B cell (primary cell): ENCODE results near the gene AAMP.

ENCODE experiments used
- EZH2 ChIP-seq: IDR thresholded peaks from 2 replicates; pipeline ENCODE4 v1.6.1; 2012; ENCODE audit warnings: borderline replicate concordance, low read depth, mild to moderate bottlenecking, moderate library complexity, low read length; ENCODE audit not compliant: insufficient read depth, poor library complexity, severe bottlenecking
- TF ChIP-seq, protein P1 (sequence below): fragments of 200-600 bp; IDR thresholded peaks from one replicate; pipeline ENCODE4 v1.8.0; 2022; ENCODE audit warnings: antibody characterized with exemption, mild to moderate bottlenecking

DNA sequence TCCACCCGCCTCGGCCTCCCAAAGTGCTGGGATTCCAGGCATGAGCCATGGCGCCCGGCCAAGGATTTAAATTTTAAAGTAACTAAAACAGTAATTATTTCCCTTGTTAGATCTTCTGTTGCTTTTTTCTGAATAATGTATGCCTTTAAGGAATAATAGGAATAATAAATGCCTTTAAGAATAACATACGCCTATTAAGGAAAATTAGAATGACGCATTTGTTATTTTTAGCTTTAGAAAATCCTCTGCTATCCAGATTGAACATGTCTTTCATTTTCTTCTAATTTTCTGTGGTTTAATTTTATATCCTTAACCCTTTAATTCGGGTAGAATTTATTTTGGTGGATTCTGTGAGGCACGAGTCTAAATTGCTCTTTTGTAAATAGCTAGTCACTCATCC lies 45.5 kb upstream of the AAMP start:
- TF ChIP-seq EZH2: no peak
- TF ChIP-seq, protein P1, sequence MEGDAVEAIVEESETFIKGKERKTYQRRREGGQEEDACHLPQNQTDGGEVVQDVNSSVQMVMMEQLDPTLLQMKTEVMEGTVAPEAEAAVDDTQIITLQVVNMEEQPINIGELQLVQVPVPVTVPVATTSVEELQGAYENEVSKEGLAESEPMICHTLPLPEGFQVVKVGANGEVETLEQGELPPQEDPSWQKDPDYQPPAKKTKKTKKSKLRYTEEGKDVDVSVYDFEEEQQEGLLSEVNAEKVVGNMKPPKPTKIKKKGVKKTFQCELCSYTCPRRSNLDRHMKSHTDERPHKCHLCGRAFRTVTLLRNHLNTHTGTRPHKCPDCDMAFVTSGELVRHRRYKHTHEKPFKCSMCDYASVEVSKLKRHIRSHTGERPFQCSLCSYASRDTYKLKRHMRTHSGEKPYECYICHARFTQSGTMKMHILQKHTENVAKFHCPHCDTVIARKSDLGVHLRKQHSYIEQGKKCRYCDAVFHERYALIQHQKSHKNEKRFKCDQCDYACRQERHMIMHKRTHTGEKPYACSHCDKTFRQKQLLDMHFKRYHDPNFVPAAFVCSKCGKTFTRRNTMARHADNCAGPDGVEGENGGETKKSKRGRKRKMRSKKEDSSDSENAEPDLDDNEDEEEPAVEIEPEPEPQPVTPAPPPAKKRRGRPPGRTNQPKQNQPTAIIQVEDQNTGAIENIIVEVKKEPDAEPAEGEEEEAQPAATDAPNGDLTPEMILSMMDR: no peak
